Measurements from ENCODE around the gene MAPK8.
A peak's percentile ranks its signal among the peaks of the same experiment; 100 is the strongest.
"Not testable (repeated sequence)": the region's sequence is repeated elsewhere in the genome, so short reads cannot be mapped to it uniquely, and the experiment has no call there.

Gene MAPK8

DNA sequence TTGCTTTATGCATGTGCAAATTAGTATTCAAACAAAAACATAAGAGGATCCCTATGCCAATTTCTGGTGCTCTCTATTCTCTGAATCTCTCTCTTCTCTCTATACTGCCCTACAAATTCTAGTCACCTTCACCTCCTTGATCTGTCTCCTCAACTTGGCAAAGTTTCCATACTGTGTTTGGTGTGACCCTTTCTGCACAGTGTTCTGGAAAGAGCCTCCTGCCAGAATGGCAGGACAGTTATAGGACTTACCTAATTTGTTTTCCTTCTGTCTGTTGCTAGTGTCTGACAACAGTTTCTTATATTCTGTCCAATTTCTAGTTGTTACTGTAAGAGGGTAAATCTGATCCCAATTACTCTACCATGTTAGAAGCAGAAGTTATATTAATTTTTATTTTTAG is 34.3 kb downstream of the MAPK8 start:
- no peak for DNase-seq

GRCh38 chr10:48343106-48343505 is 36.6 kb downstream of the MAPK8 start:
- no peak for DNase-seq

DNA sequence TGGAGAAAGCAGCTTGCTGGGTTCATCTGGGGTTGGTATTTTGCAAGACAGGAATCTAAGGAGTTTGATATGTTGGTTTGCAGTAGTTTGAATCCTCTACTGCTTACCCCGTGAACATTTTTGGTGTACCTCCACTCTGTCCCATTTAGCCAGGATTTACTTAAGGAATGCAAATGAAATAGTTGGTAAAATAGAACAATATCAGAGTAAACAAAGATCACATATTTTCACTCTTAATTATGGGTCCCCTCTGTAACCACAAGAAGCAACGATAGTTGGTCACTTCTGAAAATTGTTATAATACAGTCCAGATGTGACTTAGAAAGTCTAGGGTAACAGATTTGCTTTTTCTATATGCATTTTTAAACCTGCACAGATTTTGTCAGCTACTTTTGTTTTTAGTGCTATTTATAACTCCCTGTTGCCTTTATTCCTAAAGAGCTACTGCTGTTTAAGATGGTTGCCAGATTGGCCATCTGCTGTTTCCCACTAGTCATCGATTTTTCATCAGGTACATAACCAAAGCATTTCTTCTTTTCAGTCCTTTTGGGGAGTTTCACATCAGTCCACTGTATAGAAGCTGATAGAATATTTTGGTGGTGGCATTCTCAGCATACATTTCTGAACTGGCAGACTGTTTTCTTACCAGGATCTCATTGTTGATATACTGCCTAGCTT is 37.6 kb downstream of the MAPK8 start:
- no peak for DNase-seq

DNA sequence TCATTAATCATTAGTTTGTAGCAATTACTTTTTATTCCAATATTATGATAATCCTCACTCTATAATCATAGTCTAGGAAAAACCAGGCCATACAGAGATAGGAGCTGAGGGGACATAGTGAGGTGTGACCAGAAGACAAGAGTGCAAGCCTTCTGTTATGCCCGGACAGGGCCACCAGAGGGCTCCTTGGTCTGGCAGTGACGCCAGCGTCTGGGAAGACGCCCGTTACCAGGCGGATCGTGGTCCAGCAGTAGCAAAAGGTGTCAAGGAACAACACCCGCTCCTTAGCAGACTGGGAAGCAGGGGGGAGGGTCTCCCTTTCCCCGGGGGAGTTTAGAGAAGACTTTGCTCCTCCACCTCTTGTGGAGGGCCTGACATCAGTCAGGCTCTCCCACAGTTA is 39.8 kb downstream of the MAPK8 start:
- not testable (repeated sequence) for DNase-seq

DNA sequence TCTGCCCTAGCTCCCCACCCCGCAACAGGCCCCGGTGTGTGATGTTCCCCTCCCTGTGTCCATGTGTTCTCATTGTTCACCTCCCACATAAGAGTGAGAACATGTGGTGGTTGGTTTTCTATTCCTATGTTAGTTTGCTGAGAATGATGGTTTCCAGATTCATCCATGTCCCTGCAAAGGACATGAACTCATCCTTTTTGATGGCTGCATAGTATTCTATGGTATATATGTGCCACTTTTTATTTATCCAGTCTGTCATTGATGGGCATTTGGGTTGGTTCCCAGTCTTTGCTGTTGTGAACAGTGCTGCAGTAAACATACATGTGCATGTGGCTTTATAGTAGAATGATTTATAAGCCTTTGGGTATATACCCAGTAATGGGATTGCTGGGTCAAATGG is 41.1 kb downstream of the MAPK8 start:
- not testable (repeated sequence) for DNase-seq

GRCh38 chr10:48347943-48348342 is 41.5 kb downstream of the MAPK8 start:
- DNase-seq: not testable (repeated sequence)

GRCh38 chr10:48353246-48353645 is 46.8 kb downstream of the MAPK8 start:
- DNase-seq: no peak

DNA sequence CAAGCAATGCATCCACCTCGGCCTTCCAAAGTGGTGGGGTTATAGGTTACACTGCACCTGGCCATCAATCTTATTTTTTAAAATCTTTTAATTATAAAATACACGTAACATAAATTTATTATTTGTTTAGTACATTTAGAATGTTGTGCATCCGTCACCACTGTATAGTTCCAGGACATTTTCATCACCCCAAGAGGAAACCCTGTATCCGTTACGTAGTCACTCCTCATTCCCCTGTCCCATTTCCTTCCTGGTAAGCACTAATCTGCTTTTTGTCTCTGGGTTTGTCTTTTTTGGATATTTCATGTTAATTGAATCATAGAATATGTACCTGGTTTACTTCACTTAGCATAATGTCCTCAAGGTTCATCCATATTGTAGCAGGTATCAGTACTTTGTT is 51.2 kb downstream of the MAPK8 start:
- no peak for DNase-seq

- no peak for DNase-seq
These were observed 51.7 kb downstream of the MAPK8 start for GRCh38 chr10:48358162-48358561.

GRCh38 chr10:48358838-48359237 is 52.4 kb downstream of the MAPK8 start:
- no peak for DNase-seq

DNA sequence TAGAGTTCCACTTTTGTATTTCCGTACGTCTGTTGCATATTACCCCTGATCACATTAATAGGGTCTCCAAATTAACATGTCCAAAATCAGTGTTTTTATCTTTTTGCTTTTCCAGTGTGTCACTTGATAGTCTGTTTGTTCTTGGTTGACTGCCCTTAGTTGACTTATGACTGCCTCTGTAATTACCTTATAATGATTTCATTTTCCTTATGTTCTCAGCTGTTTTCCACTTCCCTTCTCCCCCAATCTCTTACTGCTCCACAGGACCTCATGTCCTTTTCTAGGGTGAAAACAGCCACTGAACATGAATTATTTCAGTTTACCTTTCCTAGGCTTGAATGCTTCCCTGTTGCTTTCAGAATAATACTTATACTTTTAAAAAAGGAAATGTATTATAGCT is 54.7 kb downstream of the MAPK8 start:
- no peak for DNase-seq

DNA sequence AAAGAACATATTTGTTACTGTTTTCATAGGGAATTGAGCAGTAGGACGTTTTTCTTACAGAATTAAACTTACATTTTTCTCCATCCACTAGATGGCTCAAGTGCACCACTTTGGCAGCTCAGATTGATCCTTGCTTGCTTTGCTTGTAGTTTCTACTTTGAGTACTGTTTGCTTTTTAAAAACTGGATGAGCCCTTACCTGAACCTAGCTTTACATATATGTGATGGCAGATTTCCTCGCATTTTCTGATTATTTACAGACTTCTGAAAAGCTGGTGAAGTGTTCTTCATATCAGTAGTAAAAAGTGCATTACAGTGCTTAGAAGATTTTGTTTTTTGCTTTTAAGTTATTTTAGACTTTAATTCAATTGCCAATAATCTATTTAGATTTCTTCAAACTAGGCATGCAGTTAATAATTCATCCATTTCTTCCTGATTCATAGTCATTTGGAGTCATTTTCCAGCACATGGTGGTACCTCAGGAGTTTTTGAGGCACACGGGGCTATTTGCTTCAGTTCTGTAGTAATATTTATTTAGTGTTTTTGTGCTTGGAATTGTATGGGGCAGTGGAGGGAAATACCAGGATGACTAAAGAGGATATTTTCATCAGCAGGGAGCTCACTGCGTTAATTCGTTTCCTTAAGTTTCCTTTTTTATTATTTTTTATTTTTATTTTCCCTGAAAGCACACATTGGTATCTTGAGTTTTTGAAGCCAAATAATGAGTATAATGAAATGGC is 57.3 kb downstream of the MAPK8 start:
- DNase-seq: peak; percentile 43

- no peak for DNase-seq
These were observed 58.4 kb downstream of the MAPK8 start for GRCh38 chr10:48364659-48365405.

- DNase-seq: no peak
These were observed 59.2 kb downstream of the MAPK8 start for GRCh38 chr10:48365668-48366067.

DNA sequence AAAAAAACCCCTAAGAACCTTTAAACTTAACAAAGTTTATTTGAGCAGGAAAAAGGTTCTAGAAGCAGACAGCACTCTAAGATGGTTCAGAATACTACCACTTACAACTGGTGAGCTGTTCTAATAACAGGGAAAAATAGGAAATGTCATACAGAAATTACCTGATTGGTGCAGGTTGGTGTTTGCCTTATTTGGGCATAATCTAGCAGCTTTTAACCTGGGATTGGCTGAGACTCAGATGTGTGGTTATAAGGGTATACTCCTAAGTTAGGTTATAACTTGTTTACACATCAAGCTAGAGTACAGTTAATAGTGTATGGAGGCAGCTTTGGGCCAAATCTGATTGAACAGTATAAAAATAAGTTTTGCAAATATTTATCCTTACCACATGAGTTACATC is 59.8 kb downstream of the MAPK8 start:
- DNase-seq: no peak

- DNase-seq: no peak
These were observed 63.0 kb downstream of the MAPK8 start for GRCh38 chr10:48369501-48369900.

GRCh38 chr10:48377751-48378530 is 71.5 kb downstream of the MAPK8 start:
- DNase-seq: no peak

- no peak for DNase-seq
These were observed 72.2 kb downstream of the MAPK8 start for GRCh38 chr10:48378675-48379074.

- DNase-seq: no peak
These were observed 75.5 kb downstream of the MAPK8 start for GRCh38 chr10:48381971-48382370.

DNA sequence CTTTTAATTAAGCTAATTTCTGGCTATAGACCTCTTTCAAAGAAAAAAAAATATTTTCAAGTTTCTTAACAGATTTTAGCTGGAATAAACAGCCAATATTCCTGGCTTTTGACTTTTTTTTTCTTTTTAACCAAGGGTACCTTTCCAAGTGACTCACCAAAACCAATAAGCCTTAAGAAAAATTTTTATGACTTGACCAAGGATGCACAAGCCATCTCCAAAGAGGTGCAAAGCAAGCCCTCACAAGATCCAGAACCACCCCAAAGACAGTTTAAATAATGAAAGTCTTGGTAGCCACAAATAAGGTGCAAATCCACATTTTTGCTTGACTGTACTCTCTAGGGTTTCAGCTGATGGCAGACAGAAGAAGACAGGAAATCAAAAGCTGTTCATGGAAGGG is 76.5 kb downstream of the MAPK8 start:
- DNase-seq: no peak

- DNase-seq: no peak
These were observed 76.9 kb downstream of the MAPK8 start for GRCh38 chr10:48383393-48383792.

GRCh38 chr10:48384699-48384982 is 78.2 kb downstream of the MAPK8 start:
- DNase-seq: no peak

DNA sequence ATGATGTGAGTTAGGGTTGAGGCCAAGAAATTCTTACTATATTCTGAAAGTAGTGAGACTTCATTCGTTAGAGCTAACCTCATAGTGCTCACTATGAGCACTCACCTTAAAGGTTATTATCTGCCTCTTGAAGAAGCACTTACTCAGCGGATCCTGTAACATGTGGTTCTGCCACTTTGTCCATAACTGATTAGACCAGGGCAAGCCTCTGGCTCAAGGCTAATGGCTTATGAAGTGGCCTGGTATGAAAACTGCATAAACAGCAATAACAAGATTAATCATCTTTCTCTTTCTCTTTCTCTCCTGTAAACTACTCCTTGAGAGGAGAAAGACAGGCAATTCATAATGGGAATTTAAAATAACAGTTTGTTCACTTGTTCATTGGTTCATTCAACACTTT is 82.8 kb downstream of the MAPK8 start:
- DNase-seq: no peak
